Activated CD4-positive, alpha-beta T cell treated with anti-CD3 and anti-CD28 coated beads, Interleukin-2, amount 50 U/mL, for 4 hours (primary cell): Measurements from ENCODE around the gene BBIP1.
"Not testable (repeated sequence)": the region's sequence is repeated elsewhere in the genome, so short reads cannot be mapped to it uniquely, and the experiment has no call there.

Experiments used
- DNase-seq, 2 experiments: peaks; one replicate each; pipeline ENCODE4 v3.0.0-alpha.2; 2020

BBIP1 gene

GRCh38 chr10:110919971-110920881 lies 1.2 kb upstream of the BBIP1 start:
- DNase-seq = no peak

DNA sequence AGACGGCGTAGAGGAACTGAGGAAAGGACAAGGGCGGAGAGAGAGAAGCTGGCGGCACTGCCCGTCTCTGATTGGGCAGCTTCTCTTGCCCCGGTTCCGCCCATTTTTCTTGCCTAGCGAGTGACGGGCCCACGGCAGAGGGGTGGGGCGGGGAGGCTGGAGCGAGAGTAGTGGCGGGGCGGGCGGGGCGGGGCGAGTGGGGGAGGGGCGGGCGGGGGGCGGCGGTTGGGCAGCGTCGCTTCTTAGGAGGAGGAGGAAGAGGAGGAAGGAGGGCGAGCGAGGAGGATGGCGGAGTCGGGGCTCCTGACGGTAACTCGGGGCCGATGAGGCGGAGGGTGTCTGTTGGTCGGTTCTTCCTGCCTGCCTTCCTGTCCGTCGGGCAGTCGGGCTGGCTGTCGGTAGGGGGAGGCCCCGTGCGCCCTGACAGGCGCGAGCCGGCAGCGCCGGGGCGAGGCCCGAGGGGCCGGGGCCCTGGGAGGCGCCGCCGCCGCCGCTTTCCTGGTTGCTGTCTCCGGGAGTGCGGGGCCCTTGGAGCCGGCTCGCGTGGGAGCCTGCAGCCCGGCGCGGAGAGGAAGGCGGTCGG lies 460 bp upstream of the BBIP1 start, which contains the start of gene SHOC2:
Gene SHOC2, plus strand, starts transcription at position 256 of the 583 bp plus-strand sequence. CDS start 44,755 bp downstream, outside the sequence.
- peak; percentile 97 to 99 for DNase-seq

DNA sequence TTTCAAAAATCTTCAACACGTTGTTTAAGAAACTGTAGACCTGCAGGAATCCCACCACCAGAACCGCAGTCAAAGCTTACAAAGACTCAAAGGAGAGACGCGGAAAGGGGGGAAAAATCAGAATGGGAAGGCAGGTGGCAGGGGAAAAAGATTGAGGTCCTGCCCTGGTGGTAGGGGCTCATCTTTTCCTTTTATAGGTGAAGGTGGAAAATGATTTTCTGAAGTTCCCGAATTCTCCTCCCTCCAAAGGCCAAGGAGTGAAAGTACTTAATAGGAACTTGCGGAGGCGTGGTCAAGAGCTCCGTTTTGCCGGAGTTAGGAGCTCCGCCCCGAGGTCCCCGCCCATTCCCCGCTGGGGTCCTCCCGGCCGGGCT lies 724 bp downstream of the BBIP1 start:
- DNase-seq = peak; percentile 74 to 75

DNA sequence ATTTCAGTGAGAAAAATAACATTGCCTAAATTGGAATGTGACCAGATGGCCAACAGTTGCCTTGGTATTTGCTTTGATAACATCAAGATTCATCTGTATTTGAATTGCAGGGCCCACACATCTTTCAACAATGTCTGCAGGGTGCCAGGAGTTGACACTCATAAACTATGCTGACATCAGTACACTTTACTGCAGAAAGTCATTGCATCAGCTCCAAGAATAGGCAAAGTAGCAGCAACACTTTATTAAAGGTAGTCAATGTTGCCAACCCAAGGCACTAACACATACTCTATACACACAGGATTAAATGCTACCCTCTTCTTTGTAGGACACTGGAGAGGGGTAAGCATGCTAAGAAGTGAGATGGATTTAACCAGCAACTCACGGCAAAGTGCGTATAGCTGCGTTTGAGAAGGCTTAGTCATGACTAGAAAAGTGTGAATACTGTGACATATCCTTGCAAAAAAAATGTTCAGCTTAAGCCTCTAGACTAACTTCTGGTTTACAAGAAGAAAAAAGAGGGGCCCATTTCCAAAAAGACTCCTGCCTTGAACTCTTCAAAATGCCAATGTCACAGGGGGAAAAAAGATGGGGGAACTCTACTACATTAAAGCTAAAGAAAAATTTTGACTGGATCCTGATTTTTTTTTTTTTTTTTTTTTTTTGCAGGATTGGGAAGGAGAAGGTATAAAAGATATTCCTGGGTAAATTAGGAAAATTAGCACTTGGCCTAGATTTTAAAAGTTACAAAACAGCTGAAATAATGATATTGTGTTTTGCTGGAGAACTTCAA lies 2.2 kb downstream of the BBIP1 start:
- no peak for DNase-seq

DNA sequence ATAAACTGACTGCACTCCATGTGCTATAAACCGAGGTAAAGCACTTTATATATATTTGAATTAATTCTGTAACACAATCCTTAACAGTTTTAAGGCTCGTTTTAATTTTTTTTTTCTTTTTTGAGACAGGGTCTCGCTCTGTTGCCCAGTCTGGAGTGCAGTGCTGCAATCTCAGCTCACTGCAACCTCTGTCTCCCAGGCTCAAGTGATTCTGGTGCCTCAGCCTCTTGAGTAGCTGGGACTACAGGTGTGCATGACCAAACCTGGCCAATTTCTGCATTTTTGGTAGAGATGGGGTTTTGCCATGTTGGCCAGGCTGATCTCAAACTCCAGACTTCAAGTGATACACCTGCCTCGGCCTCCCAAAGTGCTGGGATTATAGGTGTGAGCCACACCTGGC lies 3.4 kb downstream of the BBIP1 start:
- DNase-seq = not testable (repeated sequence)

GRCh38 chr10:110915035-110915434 lies 3.9 kb downstream of the BBIP1 start:
- no peak for DNase-seq

DNA sequence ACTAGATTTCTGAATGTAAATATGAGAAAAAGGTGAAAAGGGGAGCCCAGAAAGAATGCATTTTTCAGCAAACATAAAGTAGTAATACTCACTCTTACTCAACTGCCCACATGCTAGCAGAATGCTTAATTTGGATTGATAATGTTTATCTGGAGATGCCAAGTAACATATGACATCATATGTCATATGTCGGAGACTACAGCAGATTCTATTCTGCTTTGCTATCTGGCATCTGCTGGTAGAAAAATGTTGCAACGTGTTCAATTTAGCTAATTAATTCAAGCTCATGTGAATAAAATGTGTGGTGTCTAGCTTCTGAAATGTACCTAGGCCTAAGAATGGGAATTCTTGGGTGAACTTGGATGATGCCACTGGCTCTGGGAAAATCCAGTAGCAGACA lies 4.5 kb downstream of the BBIP1 start:
- no peak for DNase-seq

DNA sequence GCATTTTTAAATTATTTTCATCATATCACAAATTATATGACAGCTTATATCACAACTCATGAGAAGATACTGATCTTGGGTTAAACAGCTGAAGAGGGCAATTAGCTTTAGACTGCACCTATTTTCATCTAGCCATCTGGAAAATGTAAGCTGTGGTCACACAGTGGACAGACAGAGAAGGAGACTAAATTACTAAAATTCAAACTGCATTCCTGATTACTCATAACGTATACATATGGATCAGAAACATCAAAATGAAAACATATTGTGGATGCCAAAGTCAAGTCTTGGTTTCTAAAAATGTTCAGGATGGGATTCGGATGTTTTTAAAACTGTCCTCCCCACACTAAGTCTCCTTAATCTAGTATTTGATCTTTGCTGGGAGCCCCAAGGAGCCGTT lies 6.6 kb downstream of the BBIP1 start:
- no peak for DNase-seq

DNA sequence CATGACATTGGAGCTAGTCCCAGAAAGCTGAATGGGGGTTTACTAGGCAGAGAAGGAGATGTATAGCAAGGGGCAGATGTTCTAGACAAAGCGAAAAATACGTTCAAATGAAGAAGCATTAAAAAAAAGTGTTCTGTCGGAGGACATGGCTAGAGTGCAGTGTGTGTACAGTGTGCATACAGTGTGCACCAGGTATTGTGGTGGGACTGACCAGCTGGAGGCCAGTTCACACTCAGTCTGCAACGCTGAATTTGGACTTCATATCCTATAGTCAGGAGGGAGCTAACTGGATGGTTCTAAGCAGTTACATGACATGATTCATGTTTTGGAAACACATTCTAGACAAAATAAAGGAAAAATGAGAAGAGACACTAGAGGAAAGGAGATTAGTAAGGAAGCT lies 8.8 kb downstream of the BBIP1 start:
- no peak for DNase-seq

- DNase-seq = no peak
Measured at GRCh38 chr10:110903280-110904278, 15.4 kb downstream of the BBIP1 start.

DNA sequence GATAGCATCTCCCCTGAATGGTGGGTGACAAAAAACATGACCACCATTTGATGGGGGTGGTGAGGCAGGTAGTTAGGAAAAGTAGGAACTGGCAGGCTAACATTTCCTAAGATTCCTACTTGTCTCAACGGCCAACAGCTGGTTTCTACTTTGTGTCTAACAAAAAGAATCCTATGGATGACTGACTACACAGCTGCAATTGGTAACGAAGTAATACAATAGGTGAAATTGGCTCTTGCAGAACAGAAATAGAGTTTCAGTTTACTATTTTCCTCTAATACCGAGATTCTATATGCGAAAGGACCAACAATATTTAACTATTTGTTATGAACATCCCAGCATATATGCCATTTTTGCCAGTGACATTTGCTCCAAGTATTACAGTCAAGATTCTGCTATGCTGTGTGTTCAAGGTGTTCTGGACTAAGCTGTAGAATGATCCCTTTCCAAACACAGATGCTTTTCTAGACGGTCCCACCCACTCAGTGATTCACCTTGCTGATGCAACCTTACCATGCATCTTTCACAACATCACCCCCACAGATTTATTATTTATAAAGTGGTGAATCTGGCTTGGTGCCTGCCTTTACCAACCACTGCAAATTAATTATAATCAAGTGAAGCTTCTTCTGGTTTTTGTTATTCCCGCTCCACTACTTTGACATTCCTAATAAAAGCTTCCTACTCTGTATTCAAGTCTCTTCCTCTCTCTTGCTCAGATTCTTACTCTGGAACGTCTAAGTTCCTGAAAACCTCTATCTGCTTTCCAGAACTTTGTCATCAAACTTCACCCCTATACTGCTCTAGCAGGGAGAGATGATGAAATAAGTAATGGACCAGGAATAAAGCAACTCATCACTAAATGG lies 16.8 kb downstream of the BBIP1 start:
- DNase-seq = peak; percentile 27 to 49

DNA sequence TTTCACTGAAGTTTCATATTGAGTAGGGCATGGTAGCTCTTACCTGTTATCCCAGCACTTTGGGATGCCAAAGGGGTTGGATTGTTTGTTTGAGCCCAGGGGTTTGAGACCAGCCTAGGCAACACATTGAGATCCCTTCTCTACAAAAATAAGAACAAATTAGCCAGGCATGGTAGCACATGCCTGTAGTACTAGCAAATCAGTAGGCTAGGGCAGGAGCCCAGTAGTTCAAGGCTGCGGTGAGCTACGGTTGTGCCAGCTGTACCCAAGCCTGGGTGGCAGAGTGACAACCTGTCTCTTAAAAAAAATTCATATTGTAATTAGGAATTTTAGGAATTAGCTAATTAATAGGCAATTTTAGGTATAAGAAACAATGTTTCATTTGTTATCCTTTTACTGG lies 18.0 kb downstream of the BBIP1 start:
- no peak for DNase-seq

DNA sequence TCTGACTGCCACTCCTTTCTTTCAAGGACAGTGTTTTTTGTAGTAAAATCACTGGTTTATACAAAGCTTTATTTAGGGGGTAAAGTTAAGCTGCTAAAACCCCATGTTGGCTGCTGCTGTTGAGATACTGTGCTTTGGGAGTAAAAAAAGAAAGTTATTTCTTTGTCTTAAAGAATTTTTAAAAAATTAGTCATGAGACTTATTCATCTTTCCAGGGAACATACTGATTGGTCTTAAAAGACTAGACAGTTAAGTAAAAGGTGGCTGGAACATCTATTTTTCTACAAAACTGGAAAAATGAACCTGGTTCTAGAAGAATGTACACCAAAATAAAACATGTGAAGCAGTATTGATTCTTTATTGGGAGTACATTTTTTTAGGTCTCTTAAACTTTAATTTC lies 20.6 kb downstream of the BBIP1 start:
- DNase-seq = no peak

- DNase-seq = no peak
Measured at GRCh38 chr10:110897184-110897583, 21.8 kb downstream of the BBIP1 start.

DNA sequence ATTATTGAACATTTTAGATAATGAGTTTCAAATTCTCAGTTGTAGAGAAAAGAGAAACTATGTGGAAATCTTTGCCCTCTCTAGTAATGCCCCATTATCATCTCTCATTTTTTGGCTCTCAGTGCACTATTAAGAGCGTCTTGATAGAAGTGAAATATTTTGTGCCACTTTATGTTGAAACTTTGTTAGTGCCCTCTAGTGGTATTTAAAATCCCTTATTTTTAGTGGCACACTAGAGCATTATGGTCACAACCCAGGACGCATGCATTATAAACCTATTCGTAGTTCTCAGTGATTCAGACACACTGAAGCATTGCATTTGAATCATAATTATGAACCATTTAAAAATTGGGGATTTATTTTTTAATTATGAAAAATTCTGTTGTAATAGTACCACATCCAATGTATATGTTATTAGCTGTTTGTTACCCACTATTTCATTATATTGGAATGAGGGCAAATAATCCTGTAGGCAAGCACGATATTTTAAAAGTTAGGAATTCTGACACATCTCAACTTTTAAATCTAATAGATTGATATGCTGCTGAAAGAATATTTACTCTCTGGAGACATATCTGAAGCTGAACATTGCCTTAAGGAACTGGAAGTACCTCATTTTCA lies 25.3 kb downstream of the BBIP1 start:
- DNase-seq = no peak

- DNase-seq = no peak
Measured at GRCh38 chr10:110892602-110893288, 26.2 kb downstream of the BBIP1 start.

GRCh38 chr10:110887560-110887959 lies 31.4 kb downstream of the BBIP1 start:
- no peak for DNase-seq

DNA sequence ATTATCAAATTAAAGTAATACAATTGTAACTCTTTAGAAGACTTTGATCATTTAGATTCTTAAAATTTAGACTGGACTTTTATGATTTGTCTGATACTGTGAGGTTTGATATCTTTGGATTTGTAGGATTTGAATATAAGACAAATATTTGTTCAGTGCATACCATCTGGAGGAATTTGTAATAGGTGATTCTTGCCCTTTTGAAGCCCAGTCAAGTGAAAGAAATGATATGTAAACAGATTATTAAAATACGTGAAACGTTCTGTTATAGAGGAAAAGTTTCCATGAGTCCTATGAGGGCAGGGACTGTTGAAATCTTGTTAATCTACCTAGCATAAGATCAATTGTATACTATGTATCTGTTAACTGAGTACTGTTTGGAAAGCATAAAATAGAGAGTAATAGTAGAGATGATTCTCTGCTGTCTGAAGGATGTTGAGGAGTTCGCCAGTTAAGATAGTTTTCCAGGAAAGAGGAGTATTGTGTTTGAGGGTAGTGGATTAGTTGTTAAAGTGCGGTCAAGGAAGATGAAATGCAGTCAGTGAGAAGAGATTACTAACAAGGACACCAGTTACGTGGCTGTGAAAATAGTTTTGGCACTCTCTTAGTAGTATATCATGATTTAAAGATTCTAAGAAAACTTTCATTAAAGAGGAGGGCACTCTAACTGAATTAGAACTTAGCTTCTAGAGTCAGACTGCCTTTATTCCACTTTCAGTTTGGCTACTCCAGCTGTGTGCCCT lies 32.9 kb downstream of the BBIP1 start:
- no peak for DNase-seq

- DNase-seq = no peak
Measured at GRCh38 chr10:110883924-110884323, 35.1 kb downstream of the BBIP1 start.
